Measurements from ENCODE around the gene TRMO. TPM values are rescaled to one million over a fixed set of nuclear protein-coding genes. Genes with fewer than 3 reads are reported as not detected.
A peak's percentile ranks its signal among the peaks of the same experiment; 100 is the strongest.

TRMO gene
- total RNA-seq, 1 experiment from 2014 or later = 10.3 TPM

GRCh38 chr9:97895211-97895610, 27.1 kb downstream of the TRMO start:
- Mint-ChIP-seq H3K27ac (ENCODE audit: low read depth, unreplicated experiment) (no peak overlapping the region), H3K27me3 (ENCODE audit: insufficient read depth, unreplicated experiment) (no peaks in the 10 kb centered on the region), H3K9me3 (ENCODE audit: unreplicated experiment) (no peaks in the 10 kb centered on the region), H3K4me1 (ENCODE audit: insufficient read depth, unreplicated experiment) (peaks cover 6% of the 10 kb centered on the region), H3K4me3 (ENCODE audit: unreplicated experiment) (no peak overlapping the region), H3K36me3 (ENCODE audit: insufficient read depth, unreplicated experiment) (peaks cover 11% of the 10 kb centered on the region)
- intact Hi-C loops (cut with micrococcal nuclease) = no loop called here
- TF ChIP-seq CTCF (IDR thresholded peaks at IDR 0.05; ENCODE audit: unreplicated experiment) = no peak
- BruUV-seq (replicated peaks) = no TSS peak
- ChIA-PET CTCF (interaction anchor here (0.6 to 1.1 kb wide), 3 partner anchors 9 to 88 kb away, joined by 3 read pairs; no protein-coding TSS in a partner anchor), POLR2A (no interaction called here)
- no peak for DNase-seq (ENCODE audit: unreplicated experiment)

- no peaks in the 10 kb centered on the region for H3K36me3 Mint-ChIP-seq (ENCODE audit: insufficient read depth, unreplicated experiment)
These were observed 29.9 kb downstream of the TRMO start for GRCh38 chr9:97892421-97892820.

GRCh38 chr9:97891736-97892135, 30.6 kb downstream of the TRMO start:
- Mint-ChIP-seq H3K36me3 (ENCODE audit: insufficient read depth, unreplicated experiment) (no peaks in the 10 kb centered on the region), H3K4me1 (ENCODE audit: insufficient read depth, unreplicated experiment) (peaks cover 6% of the 10 kb centered on the region), H3K4me3 (ENCODE audit: unreplicated experiment) (no peak overlapping the region), H3K9me3 (ENCODE audit: unreplicated experiment) (no peaks in the 10 kb centered on the region), H3K27ac (ENCODE audit: low read depth, unreplicated experiment) (no peak overlapping the region), H3K27me3 (ENCODE audit: insufficient read depth, unreplicated experiment) (no peaks in the 10 kb centered on the region)
- DNase-seq (ENCODE audit: unreplicated experiment) = no peak
- intact Hi-C loops (cut with micrococcal nuclease) = no loop called here
- POLR2A ChIA-PET = no interaction called here
- BruUV-seq (replicated peaks) = no TSS peak
- TF ChIP-seq CTCF (IDR thresholded peaks at IDR 0.05; ENCODE audit: unreplicated experiment) = no peak
- CTCF ChIA-PET = interaction anchor here (1.1 to 6.3 kb wide), 3 partner anchors 9 to 180 kb away, joined by 3 to 82 read pairs (median 6); no protein-coding TSS in a partner anchor

More at GRCh38 chr9:97892421-97892820, 29.9 kb downstream of the TRMO start:
- ChIA-PET CTCF (interaction anchor here (0.9 to 6.3 kb wide), 6 partner anchors 8 to 180 kb away, joined by 3 to 82 read pairs (median 3); no protein-coding TSS in a partner anchor), POLR2A (no interaction called here)
- BruUV-seq (replicated peaks) = no TSS peak
- no peak for TF ChIP-seq CTCF (IDR thresholded peaks at IDR 0.05; ENCODE audit: unreplicated experiment)
- Mint-ChIP-seq H3K27ac (ENCODE audit: low read depth, unreplicated experiment) (no peak overlapping the region), H3K4me1 (ENCODE audit: insufficient read depth, unreplicated experiment) (peaks cover 6% of the 10 kb centered on the region), H3K9me3 (ENCODE audit: unreplicated experiment) (no peaks in the 10 kb centered on the region), H3K4me3 (ENCODE audit: unreplicated experiment) (no peak overlapping the region), H3K27me3 (ENCODE audit: insufficient read depth, unreplicated experiment) (no peaks in the 10 kb centered on the region)
- intact Hi-C loops (cut with micrococcal nuclease) = no loop called here
- DNase-seq (ENCODE audit: unreplicated experiment) = no peak

- ChIA-PET CTCF (interaction anchor here (0.6 to 6.3 kb wide), 10 partner anchors 11 to 403 kb away, joined by 3 to 82 read pairs (median 4); no protein-coding TSS in a partner anchor), POLR2A (no interaction called here)
- BruUV-seq (replicated peaks) = no TSS peak
- Mint-ChIP-seq H3K4me1 (ENCODE audit: insufficient read depth, unreplicated experiment) (peaks cover 1% of the 10 kb centered on the region), H3K9me3 (ENCODE audit: unreplicated experiment) (no peaks in the 10 kb centered on the region), H3K27ac (ENCODE audit: low read depth, unreplicated experiment) (no peak overlapping the region), H3K4me3 (ENCODE audit: unreplicated experiment) (no peak overlapping the region), H3K27me3 (ENCODE audit: insufficient read depth, unreplicated experiment) (no peaks in the 10 kb centered on the region), H3K36me3 (ENCODE audit: insufficient read depth, unreplicated experiment) (no peaks in the 10 kb centered on the region)
- intact Hi-C loops (cut with micrococcal nuclease) = no loop called here
- peak; percentile 54 for DNase-seq (ENCODE audit: unreplicated experiment)
- TF ChIP-seq CTCF (IDR thresholded peaks at IDR 0.05; ENCODE audit: unreplicated experiment) = peak; percentile 59
These were observed 32.1 kb downstream of the TRMO start for GRCh38 chr9:97889941-97890887.
